ENCODE measurements around the gene WIF1. TPM values are rescaled to one million over a fixed set of nuclear protein-coding genes. Genes with fewer than 3 reads are reported as not detected.

The WIF1 gene
- total RNA-seq, 2 experiments from 2014 or later, result not detected

DNA sequence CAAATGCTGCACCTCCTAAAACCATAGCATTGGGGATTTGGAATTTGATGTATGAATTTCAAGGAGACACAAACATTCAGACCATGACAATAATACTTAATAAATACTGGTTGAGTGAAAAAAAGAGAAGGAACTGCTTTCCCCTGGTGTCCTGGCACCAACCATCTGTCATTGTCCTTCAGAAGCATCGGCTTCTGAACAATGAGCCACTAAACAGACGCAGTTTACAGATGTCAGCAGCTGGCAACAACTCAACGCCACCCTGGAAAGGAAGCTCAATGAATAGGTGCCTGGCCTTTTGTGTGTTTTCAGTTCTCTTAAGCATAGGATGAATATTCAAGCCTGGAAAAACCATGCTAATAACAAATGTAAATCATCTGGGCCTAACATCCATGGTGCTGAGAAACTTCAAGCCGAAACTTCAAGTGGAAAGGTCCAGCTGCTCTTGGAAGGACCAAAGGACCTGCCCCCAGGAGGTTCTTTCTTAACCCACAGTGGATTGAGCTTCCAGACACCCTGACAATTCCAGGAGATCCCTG is 101.3 kb downstream of the WIF1 start:
- no peaks in the 10 kb centered on the region for H3K36me3 Mint-ChIP-seq (ENCODE audit: low read depth)
- H3K4me3 Mint-ChIP-seq, result no peak overlapping the region
- no peaks in the 10 kb centered on the region for H3K36me3 ChIP-seq (ENCODE audit: insufficient read depth, low read length)
- ChIA-PET CTCF (no interaction called here), POLR2A (no interaction called here)
- H3K9me3 Mint-ChIP-seq, result no peaks in the 10 kb centered on the region
- ATAC-seq (ENCODE audit: poor library complexity) (no peak), DNase-seq (no peak)
- no peak overlapping the region for H3K4me3 ChIP-seq (ENCODE audit: low read length)
- TF ChIP-seq, protein P1, sequence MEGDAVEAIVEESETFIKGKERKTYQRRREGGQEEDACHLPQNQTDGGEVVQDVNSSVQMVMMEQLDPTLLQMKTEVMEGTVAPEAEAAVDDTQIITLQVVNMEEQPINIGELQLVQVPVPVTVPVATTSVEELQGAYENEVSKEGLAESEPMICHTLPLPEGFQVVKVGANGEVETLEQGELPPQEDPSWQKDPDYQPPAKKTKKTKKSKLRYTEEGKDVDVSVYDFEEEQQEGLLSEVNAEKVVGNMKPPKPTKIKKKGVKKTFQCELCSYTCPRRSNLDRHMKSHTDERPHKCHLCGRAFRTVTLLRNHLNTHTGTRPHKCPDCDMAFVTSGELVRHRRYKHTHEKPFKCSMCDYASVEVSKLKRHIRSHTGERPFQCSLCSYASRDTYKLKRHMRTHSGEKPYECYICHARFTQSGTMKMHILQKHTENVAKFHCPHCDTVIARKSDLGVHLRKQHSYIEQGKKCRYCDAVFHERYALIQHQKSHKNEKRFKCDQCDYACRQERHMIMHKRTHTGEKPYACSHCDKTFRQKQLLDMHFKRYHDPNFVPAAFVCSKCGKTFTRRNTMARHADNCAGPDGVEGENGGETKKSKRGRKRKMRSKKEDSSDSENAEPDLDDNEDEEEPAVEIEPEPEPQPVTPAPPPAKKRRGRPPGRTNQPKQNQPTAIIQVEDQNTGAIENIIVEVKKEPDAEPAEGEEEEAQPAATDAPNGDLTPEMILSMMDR (IDR thresholded peaks at IDR 0.05), result no peak
- no peaks in the 10 kb centered on the region for H3K4me1 Mint-ChIP-seq (ENCODE audit: low read depth)
- H3K27ac ChIP-seq (ENCODE audit: low read depth in 1 of 2, low read length in 2 of 2), result no peak overlapping the region
- H3K4me1 ChIP-seq (ENCODE audit: insufficient read depth, low read length), result no peaks in the 10 kb centered on the region
- H3K27ac Mint-ChIP-seq, result no peak overlapping the region
- H3K27me3 ChIP-seq (ENCODE audit: control insufficient read depth in 1 of 2, insufficient read depth in 2 of 2, low read length in 2 of 2), result no peaks in the 10 kb centered on the region
- H3K27me3 Mint-ChIP-seq, result peaks cover 14% of the 10 kb centered on the region
- intact Hi-C loops (cut with DNase I, micrococcal nuclease), result no loop called here
- H3K9me3 ChIP-seq (ENCODE audit: control insufficient read depth in 1 of 2, insufficient read depth in 1 of 2, low read length in 2 of 2), result no peaks in the 10 kb centered on the region

DNA sequence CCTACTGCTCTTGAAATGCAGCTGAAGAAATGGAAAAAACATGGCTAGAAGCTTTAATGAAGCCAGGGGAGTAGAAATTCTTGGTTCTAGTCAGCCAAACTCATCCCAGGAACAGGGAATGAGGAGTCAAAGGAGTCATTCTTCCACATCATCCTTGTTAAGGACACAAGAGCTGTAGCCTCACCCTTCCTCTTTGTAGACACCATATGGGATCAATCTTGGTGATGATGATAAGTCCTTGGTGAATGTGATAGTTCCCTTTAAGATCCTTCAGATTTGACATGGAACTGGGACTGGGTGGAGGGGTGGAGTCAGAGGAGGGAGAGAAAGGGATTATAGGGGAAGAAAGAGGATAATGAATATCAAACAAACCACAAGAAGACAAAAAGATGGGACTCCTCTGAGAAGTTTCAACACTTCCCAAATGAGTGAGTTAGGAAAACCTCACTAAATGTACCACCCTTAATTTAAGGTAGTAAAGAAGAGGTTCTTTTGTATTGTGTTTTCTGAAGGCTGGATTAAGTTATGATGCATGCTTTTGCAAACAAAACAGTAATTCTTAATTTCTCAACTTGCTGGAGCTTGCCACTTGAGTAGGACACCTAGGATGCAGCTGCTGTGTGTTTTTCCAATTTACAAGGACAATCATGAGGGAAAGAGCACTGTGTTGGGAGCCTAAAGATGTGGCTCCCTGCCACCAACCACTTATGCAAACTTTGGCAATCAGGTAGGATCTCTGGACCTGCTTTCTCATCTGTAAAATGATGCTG is 104.0 kb downstream of the WIF1 start:
- Histone ChIP-seq H3K4me3 (ENCODE audit: low read length) (no peak overlapping the region), H3K27ac (ENCODE audit: low read depth in 1 of 2, low read length in 2 of 2) (no peak overlapping the region), H3K4me1 (ENCODE audit: insufficient read depth, low read length) (no peaks in the 10 kb centered on the region), H3K36me3 (ENCODE audit: insufficient read depth, low read length) (no peaks in the 10 kb centered on the region), H3K9me3 (ENCODE audit: control insufficient read depth in 1 of 2, insufficient read depth in 1 of 2, low read length in 2 of 2) (no peaks in the 10 kb centered on the region), H3K27me3 (ENCODE audit: control insufficient read depth in 1 of 2, insufficient read depth in 2 of 2, low read length in 2 of 2) (peaks cover 0 to 4% of the 10 kb centered on the region in 2 experiments)
- ATAC-seq (ENCODE audit: poor library complexity) (no peak), DNase-seq (no peak)
- Mint-ChIP-seq H3K4me3 (no peak overlapping the region), H3K9me3 (no peaks in the 10 kb centered on the region), H3K27me3 (peaks cover 17% of the 10 kb centered on the region), H3K27ac (no peak overlapping the region), H3K36me3 (ENCODE audit: low read depth) (no peaks in the 10 kb centered on the region), H3K4me1 (ENCODE audit: low read depth) (no peaks in the 10 kb centered on the region)
- intact Hi-C loops (cut with DNase I, micrococcal nuclease), result no loop called here
- ChIA-PET CTCF (no interaction called here), POLR2A (no interaction called here)
- TF ChIP-seq, protein P1 (IDR thresholded peaks at IDR 0.05), result no peak

DNA sequence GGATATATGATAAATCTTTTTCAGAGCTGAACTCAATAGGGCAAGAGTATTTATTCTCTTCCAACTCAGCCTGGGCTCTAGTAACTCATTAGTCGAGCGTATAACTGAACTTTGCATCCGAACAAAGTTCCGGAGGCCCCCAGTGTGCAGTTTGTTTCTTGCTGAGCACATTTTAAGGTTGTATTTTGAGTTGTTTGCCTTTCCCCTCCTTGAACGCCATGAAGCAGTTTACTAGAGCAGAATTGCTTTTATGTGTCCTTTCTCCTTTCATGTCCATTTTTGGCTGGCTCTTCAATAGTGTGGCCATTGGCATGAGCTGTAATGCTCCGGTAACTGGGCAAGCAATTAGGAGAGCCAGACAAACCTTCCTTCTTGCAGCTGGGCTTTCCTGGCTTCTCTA is 105.3 kb downstream of the WIF1 start:
- no peak for ATAC-seq (ENCODE audit: poor library complexity)
- TF ChIP-seq, protein P1 (IDR thresholded peaks at IDR 0.05), result no peak

More for the DNA sequence above, 105.3 kb downstream of the WIF1 start:
- Histone ChIP-seq H3K27ac (ENCODE audit: low read depth in 1 of 2, low read length in 2 of 2) (no peak overlapping the region), H3K4me1 (ENCODE audit: insufficient read depth, low read length) (no peaks in the 10 kb centered on the region), H3K27me3 (ENCODE audit: control insufficient read depth in 1 of 2, insufficient read depth in 2 of 2, low read length in 2 of 2) (peaks cover 0 to 4% of the 10 kb centered on the region in 2 experiments), H3K36me3 (ENCODE audit: insufficient read depth, low read length) (no peaks in the 10 kb centered on the region), H3K9me3 (ENCODE audit: control insufficient read depth in 1 of 2, insufficient read depth in 1 of 2, low read length in 2 of 2) (no peaks in the 10 kb centered on the region), H3K4me3 (ENCODE audit: low read length) (no peak overlapping the region)
- intact Hi-C loops (cut with DNase I, micrococcal nuclease), result no loop called here
- H3K9me3 Mint-ChIP-seq, result no peaks in the 10 kb centered on the region
- peaks cover 12% of the 10 kb centered on the region for H3K27me3 Mint-ChIP-seq
- DNase-seq, result no peak
- CTCF ChIA-PET, result no interaction called here
- H3K36me3 Mint-ChIP-seq (ENCODE audit: low read depth), result no peaks in the 10 kb centered on the region
- no peaks in the 10 kb centered on the region for H3K4me1 Mint-ChIP-seq (ENCODE audit: low read depth)
- H3K4me3 Mint-ChIP-seq, result no peak overlapping the region
- H3K27ac Mint-ChIP-seq, result no peak overlapping the region
- POLR2A ChIA-PET, result no interaction called here

Data from CD4-positive, alpha-beta T cell (primary cell).